C4-2B (cell line): ENCODE results near the gene TENM4.

Source experiments
- H3K27ac ChIP-seq: fragments of 450-650 bp; 2 replicates; pipeline ENCODE4 v1.5.1; 2017
- ZFX ChIP-seq: fragments of 450-650 bp; IDR thresholded peaks from 2 replicates; pipeline ENCODE4 v1.6.1; 2017
- TF ChIP-seq, protein P1 (sequence below): fragments of 450-650 bp; conservative IDR thresholded peaks from 2 replicates; pipeline ENCODE4 v1.5.1; 2017; ENCODE audit warnings: mild to moderate bottlenecking

TENM4 gene

GRCh38 chr11:79428406-79428805, 12.4 kb downstream of the TENM4 start:
- TF ChIP-seq ZFX = no peak
- TF ChIP-seq, protein P1, sequence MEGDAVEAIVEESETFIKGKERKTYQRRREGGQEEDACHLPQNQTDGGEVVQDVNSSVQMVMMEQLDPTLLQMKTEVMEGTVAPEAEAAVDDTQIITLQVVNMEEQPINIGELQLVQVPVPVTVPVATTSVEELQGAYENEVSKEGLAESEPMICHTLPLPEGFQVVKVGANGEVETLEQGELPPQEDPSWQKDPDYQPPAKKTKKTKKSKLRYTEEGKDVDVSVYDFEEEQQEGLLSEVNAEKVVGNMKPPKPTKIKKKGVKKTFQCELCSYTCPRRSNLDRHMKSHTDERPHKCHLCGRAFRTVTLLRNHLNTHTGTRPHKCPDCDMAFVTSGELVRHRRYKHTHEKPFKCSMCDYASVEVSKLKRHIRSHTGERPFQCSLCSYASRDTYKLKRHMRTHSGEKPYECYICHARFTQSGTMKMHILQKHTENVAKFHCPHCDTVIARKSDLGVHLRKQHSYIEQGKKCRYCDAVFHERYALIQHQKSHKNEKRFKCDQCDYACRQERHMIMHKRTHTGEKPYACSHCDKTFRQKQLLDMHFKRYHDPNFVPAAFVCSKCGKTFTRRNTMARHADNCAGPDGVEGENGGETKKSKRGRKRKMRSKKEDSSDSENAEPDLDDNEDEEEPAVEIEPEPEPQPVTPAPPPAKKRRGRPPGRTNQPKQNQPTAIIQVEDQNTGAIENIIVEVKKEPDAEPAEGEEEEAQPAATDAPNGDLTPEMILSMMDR = no peak
- no peak overlapping the region for H3K27ac ChIP-seq

GRCh38 chr11:79427611-79428327, 13.1 kb downstream of the TENM4 start:
- TF ChIP-seq, protein P1 = no peak
- no peak for TF ChIP-seq ZFX
- no peak overlapping the region for H3K27ac ChIP-seq

DNA sequence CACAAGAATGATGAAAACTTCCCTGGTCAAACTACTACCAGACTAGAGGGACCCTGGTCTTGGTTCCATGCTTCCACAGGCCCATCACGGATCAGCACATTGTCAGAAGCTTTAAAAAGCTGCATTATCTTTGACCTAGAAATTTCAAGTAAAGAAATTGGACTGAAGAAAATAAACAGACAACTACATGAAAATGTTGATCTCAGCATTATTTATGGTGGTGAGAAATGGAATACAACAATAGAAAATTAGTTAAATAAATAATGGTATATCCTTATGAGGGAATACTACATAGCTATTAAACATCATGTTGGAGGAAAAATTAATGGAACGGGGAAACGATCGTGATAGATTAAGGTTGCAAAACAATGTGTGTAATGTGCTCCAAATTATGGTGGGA, 13.7 kb downstream of the TENM4 start:
- no peak overlapping the region for H3K27ac ChIP-seq
- TF ChIP-seq ZFX = no peak
- TF ChIP-seq, protein P1 = no peak

- no peak overlapping the region for H3K27ac ChIP-seq
- no peak for TF ChIP-seq ZFX
- TF ChIP-seq, protein P1 = no peak
Measured at GRCh38 chr11:79425463-79425862, 15.4 kb downstream of the TENM4 start.

DNA sequence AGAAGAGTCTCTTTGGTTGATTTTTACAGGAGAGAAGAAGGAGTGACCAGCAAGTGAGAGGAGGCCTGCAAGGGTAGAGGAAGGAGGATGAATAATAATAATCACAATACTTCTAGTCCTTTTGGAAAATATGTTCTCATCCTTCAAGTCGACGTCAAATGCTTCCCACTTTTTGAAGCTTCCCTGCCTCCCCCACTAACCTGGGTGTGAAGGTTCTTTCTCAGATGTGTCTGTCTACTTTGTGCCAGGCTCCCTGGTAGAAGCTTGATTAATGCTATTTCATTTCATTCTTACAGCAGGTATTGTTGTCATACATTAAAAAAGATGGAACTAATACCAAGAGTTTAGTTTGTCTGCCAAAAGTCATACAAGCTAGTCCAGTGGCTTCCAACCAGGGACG, 17.1 kb downstream of the TENM4 start:
- H3K27ac ChIP-seq = no peak overlapping the region
- TF ChIP-seq, protein P1 = no peak
- TF ChIP-seq ZFX = no peak

GRCh38 chr11:79422866-79423265, 18.0 kb downstream of the TENM4 start:
- TF ChIP-seq, protein P1 = no peak
- no peak for TF ChIP-seq ZFX
- no peak overlapping the region for H3K27ac ChIP-seq

- TF ChIP-seq ZFX = no peak
- TF ChIP-seq, protein P1 = no peak
- H3K27ac ChIP-seq = no peak overlapping the region
Measured at GRCh38 chr11:79421820-79422219, 19.0 kb downstream of the TENM4 start.
